ENCODE data around the gene PDLIM5.

Gene PDLIM5

GRCh38 chr4:94531991-94532789 is 80.4 kb downstream of the PDLIM5 start:
- WGBS (ENCODE audit: extremely low coverage, insufficient coverage, low lambda C conversion rate), result no CpG with 5 or more reads among the region's 9 CpGs
- no peak overlapping the region for H2BK15ac ChIP-seq (replicated peaks; ENCODE audit: low read depth)
- H3K79me1 ChIP-seq (ENCODE audit: low read length), result peaks cover 5% of the 10 kb centered on the region
- H3K4me2 ChIP-seq (ENCODE audit: low read length), result no peak overlapping the region
- H3K4me3 ChIP-seq (ENCODE audit: low read length), result no peak overlapping the region
- H2AK5ac ChIP-seq (ENCODE audit: low read length), result no peak overlapping the region
- H3K27ac ChIP-seq (ENCODE audit: low read depth, low read length), result no peak overlapping the region
- no peak overlapping the region for H2BK5ac ChIP-seq (ENCODE audit: low read length)
- no peak overlapping the region for H2BK120ac ChIP-seq (ENCODE audit: low read depth, low read length)
- H3K9ac ChIP-seq (ENCODE audit: low read length), result no peak overlapping the region
- no peak overlapping the region for H3K56ac ChIP-seq (ENCODE audit: low read length)
- no peak overlapping the region for H3K18ac ChIP-seq (ENCODE audit: low read length)
- no peak overlapping the region for H3K4ac ChIP-seq (ENCODE audit: low read depth, low read length)
- no peak overlapping the region for H4K5ac ChIP-seq (ENCODE audit: low read length)
- no peaks in the 10 kb centered on the region for H3K79me2 ChIP-seq (ENCODE audit: control insufficient read depth, insufficient read depth, low read length)
- no peaks in the 10 kb centered on the region for H3K27me3 ChIP-seq (ENCODE audit: insufficient read depth, low read length, poor library complexity)
- no peak overlapping the region for H4K8ac ChIP-seq (ENCODE audit: low read depth, low read length)
- DNase-seq, result no peak
- H3K23ac ChIP-seq (ENCODE audit: low read length), result no peak overlapping the region
- H3K36me3 ChIP-seq (ENCODE audit: control insufficient read depth, insufficient read depth, low read length), result no peaks in the 10 kb centered on the region
- peaks cover 5% of the 10 kb centered on the region for H3K4me1 ChIP-seq (ENCODE audit: control insufficient read depth, low read depth, low read length)

GRCh38 chr4:94533405-94534223 is 81.9 kb downstream of the PDLIM5 start:
- Histone ChIP-seq H3K79me1 (ENCODE audit: low read length) (peaks cover 1% of the 10 kb centered on the region), H2BK120ac (ENCODE audit: low read depth, low read length) (no peak overlapping the region), H3K36me3 (ENCODE audit: control insufficient read depth, insufficient read depth, low read length) (no peaks in the 10 kb centered on the region), H2AK5ac (ENCODE audit: low read length) (no peak overlapping the region), H3K4me2 (ENCODE audit: low read length) (no peak overlapping the region), H3K23ac (ENCODE audit: low read length) (no peak overlapping the region), H3K9ac (ENCODE audit: low read length) (no peak overlapping the region), H2BK15ac (replicated peaks; ENCODE audit: low read depth) (no peak overlapping the region), H2BK5ac (ENCODE audit: low read length) (no peak overlapping the region), H3K4ac (ENCODE audit: low read depth, low read length) (no peak overlapping the region), H3K27ac (ENCODE audit: low read depth, low read length) (no peak overlapping the region), H3K4me3 (ENCODE audit: low read length) (no peak overlapping the region), H3K56ac (ENCODE audit: low read length) (no peak overlapping the region), H3K18ac (ENCODE audit: low read length) (no peak overlapping the region), H4K8ac (ENCODE audit: low read depth, low read length) (no peak overlapping the region), H4K5ac (ENCODE audit: low read length) (no peak overlapping the region), H3K79me2 (ENCODE audit: control insufficient read depth, insufficient read depth, low read length) (no peaks in the 10 kb centered on the region), H3K27me3 (ENCODE audit: insufficient read depth, low read length, poor library complexity) (no peaks in the 10 kb centered on the region), H3K4me1 (ENCODE audit: control insufficient read depth, low read depth, low read length) (peaks cover 5% of the 10 kb centered on the region)
- DNase-seq, result no peak
- no CpG with 5 or more reads among the region's 4 CpGs for WGBS (ENCODE audit: extremely low coverage, insufficient coverage, low lambda C conversion rate)

- Histone ChIP-seq H3K4me3 (ENCODE audit: low read length) (no peak overlapping the region), H3K27me3 (ENCODE audit: insufficient read depth, low read length, poor library complexity) (no peaks in the 10 kb centered on the region), H2AK5ac (ENCODE audit: low read length) (no peak overlapping the region), H3K79me2 (ENCODE audit: control insufficient read depth, insufficient read depth, low read length) (no peaks in the 10 kb centered on the region), H3K79me1 (ENCODE audit: low read length) (peaks cover 1% of the 10 kb centered on the region), H3K18ac (ENCODE audit: low read length) (no peak overlapping the region), H2BK5ac (ENCODE audit: low read length) (no peak overlapping the region), H3K9ac (ENCODE audit: low read length) (no peak overlapping the region), H3K36me3 (ENCODE audit: control insufficient read depth, insufficient read depth, low read length) (no peaks in the 10 kb centered on the region), H3K4ac (ENCODE audit: low read depth, low read length) (no peak overlapping the region), H2BK15ac (replicated peaks; ENCODE audit: low read depth) (no peak overlapping the region), H2BK120ac (ENCODE audit: low read depth, low read length) (no peak overlapping the region), H3K23ac (ENCODE audit: low read length) (no peak overlapping the region), H4K8ac (ENCODE audit: low read depth, low read length) (no peak overlapping the region), H3K56ac (ENCODE audit: low read length) (no peak overlapping the region), H3K4me1 (ENCODE audit: control insufficient read depth, low read depth, low read length) (peaks cover 5% of the 10 kb centered on the region), H3K4me2 (ENCODE audit: low read length) (no peak overlapping the region), H3K27ac (ENCODE audit: low read depth, low read length) (no peak overlapping the region), H4K5ac (ENCODE audit: low read length) (no peak overlapping the region)
- peak; percentile 33 for DNase-seq
- whole genome bisulfite sequencing (ENCODE audit: extremely low coverage, insufficient coverage, low lambda C conversion rate), result no CpG with 5 or more reads among the region's 5 CpGs
Observed at GRCh38 chr4:94534401-94535312, 82.9 kb downstream of the PDLIM5 start.

GRCh38 chr4:94536049-94536448 is 84.3 kb downstream of the PDLIM5 start:
- Histone ChIP-seq H3K23ac (ENCODE audit: low read length) (no peak overlapping the region), H3K27ac (ENCODE audit: low read depth, low read length) (no peak overlapping the region), H3K56ac (ENCODE audit: low read length) (no peak overlapping the region), H3K4ac (ENCODE audit: low read depth, low read length) (no peak overlapping the region), H3K4me3 (ENCODE audit: low read length) (no peak overlapping the region), H3K9ac (ENCODE audit: low read length) (no peak overlapping the region), H3K18ac (ENCODE audit: low read length) (no peak overlapping the region), H2BK5ac (ENCODE audit: low read length) (no peak overlapping the region), H3K79me1 (ENCODE audit: low read length) (peaks cover 3% of the 10 kb centered on the region), H3K27me3 (ENCODE audit: insufficient read depth, low read length, poor library complexity) (no peaks in the 10 kb centered on the region), H2BK120ac (ENCODE audit: low read depth, low read length) (no peak overlapping the region), H3K4me1 (ENCODE audit: control insufficient read depth, low read depth, low read length) (peaks cover 5% of the 10 kb centered on the region), H2AK5ac (ENCODE audit: low read length) (no peak overlapping the region), H3K79me2 (ENCODE audit: control insufficient read depth, insufficient read depth, low read length) (no peaks in the 10 kb centered on the region), H2BK15ac (replicated peaks; ENCODE audit: low read depth) (no peak overlapping the region), H3K4me2 (ENCODE audit: low read length) (no peak overlapping the region), H4K5ac (ENCODE audit: low read length) (no peak overlapping the region), H3K36me3 (ENCODE audit: control insufficient read depth, insufficient read depth, low read length) (no peaks in the 10 kb centered on the region), H4K8ac (ENCODE audit: low read depth, low read length) (no peak overlapping the region)
- WGBS (ENCODE audit: extremely low coverage, insufficient coverage, low lambda C conversion rate), result no CpG with 5 or more reads among the region's 3 CpGs
- peak; percentile 62 for DNase-seq

- H3K9ac ChIP-seq (ENCODE audit: low read length), result no peak overlapping the region
- no peak overlapping the region for H3K27ac ChIP-seq (ENCODE audit: low read depth, low read length)
- no peak overlapping the region for H3K18ac ChIP-seq (ENCODE audit: low read length)
- H2AK5ac ChIP-seq (ENCODE audit: low read length), result no peak overlapping the region
- H3K4me2 ChIP-seq (ENCODE audit: low read length), result no peak overlapping the region
- H3K79me2 ChIP-seq (ENCODE audit: control insufficient read depth, insufficient read depth, low read length), result no peaks in the 10 kb centered on the region
- H3K79me1 ChIP-seq (ENCODE audit: low read length), result peaks cover 4% of the 10 kb centered on the region
- no peaks in the 10 kb centered on the region for H3K36me3 ChIP-seq (ENCODE audit: control insufficient read depth, insufficient read depth, low read length)
- no peak overlapping the region for H4K8ac ChIP-seq (ENCODE audit: low read depth, low read length)
- H3K56ac ChIP-seq (ENCODE audit: low read length), result no peak overlapping the region
- no peak overlapping the region for H3K4me3 ChIP-seq (ENCODE audit: low read length)
- no peaks in the 10 kb centered on the region for H3K27me3 ChIP-seq (ENCODE audit: insufficient read depth, low read length, poor library complexity)
- no peak overlapping the region for H4K5ac ChIP-seq (ENCODE audit: low read length)
- H3K4me1 ChIP-seq (ENCODE audit: control insufficient read depth, low read depth, low read length), result peaks cover 5% of the 10 kb centered on the region
- no peak overlapping the region for H2BK15ac ChIP-seq (replicated peaks; ENCODE audit: low read depth)
- no CpG with 5 or more reads among the region's 3 CpGs for WGBS (ENCODE audit: extremely low coverage, insufficient coverage, low lambda C conversion rate)
- peak; percentile 40 for DNase-seq
- H2BK5ac ChIP-seq (ENCODE audit: low read length), result no peak overlapping the region
- H3K4ac ChIP-seq (ENCODE audit: low read depth, low read length), result no peak overlapping the region
- H3K23ac ChIP-seq (ENCODE audit: low read length), result no peak overlapping the region
- H2BK120ac ChIP-seq (ENCODE audit: low read depth, low read length), result no peak overlapping the region
Observed at GRCh38 chr4:94536649-94537469, 85.1 kb downstream of the PDLIM5 start.
